ENCODE data around the gene ODF2L. TPM values are rescaled to one million over a fixed set of nuclear protein-coding genes. Genes with fewer than 3 reads are reported as not detected.

The ODF2L gene
- total RNA-seq, 2 donors from 2014 or later, result 45.8 to 65.8 TPM

DNA sequence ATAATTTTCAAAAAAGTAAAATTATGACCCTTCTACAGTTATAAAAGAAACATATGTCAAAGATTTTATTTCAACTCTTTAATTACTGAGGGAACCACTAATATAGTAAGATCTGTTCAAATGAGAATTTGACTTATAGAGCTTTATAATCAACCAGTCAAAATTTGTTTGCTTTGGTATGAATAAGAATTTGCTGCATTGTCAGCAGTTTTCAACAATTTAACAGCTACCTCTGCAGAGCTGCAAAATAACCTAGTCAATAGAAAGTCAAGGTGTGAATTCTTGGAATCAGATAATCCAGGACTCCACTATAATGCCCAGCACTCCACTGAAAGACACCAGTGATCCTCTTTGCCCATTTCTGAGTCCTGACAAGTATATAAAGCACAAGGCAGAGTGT is 78.2 kb downstream of the ODF2L start:
- Mint-ChIP-seq H3K27ac (no peak overlapping the region), H3K9me3 (no peaks in the 10 kb centered on the region), H3K4me3 (no peak overlapping the region), H3K27me3 (no peaks in the 10 kb centered on the region), H3K4me1 (no peaks in the 10 kb centered on the region), H3K36me3 (ENCODE audit: low read depth) (no peaks in the 10 kb centered on the region)
- ATAC-seq (replicated peaks), result no peak

DNA sequence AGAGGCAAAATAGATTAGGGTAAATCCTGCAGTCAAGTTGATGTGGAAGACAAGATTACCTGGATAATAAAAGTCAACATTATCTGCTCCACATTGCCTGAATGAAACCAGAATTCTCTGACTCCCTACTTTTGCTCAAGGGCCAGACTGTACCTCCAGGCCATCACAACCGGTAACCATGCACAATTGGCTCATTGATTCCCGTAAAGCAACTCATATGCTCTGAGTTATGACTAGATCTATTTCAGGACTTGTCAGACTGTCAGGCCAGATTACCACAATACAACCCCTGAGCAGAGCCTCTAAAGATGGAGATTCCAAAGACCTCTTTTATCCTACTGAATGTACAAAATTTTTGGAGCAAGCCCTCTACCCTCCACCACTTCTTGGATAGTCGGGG is 90.4 kb downstream of the ODF2L start:
- Mint-ChIP-seq H3K27me3 (no peaks in the 10 kb centered on the region), H3K4me3 (no peak overlapping the region), H3K9me3 (peaks cover 12% of the 10 kb centered on the region), H3K36me3 (ENCODE audit: low read depth) (no peaks in the 10 kb centered on the region), H3K27ac (no peak overlapping the region), H3K4me1 (no peaks in the 10 kb centered on the region)
- no peak for ATAC-seq (replicated peaks)

DNA sequence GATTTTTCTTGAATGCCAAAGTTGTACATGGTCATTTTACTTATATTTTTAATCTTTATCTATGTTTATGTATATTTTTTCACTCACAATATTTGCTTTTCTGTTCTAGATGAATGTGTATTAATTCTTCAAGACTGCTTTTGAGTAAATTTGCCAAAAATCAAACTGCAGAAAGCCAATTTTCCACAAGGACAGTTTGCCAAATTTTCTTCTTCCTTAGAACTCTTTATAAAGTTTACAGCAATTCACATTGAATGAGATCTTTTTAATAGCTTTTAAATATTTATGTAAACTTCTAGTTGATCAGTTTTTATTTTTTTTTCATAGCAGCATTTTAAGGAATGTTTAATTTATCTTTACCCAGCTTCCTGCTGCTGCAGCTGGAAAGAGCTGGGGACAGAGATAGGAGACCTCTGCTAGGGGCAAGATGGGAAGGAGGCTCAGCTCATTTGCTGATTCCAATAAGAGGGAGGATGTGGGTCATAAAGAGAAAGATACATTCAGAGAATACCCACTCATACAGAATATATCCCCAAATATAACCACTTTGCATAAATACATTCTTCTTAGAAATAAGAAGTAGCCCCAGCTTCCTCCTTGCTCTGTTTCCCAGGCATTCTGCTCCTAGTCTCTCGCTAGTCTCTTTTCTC is 93.0 kb downstream of the ODF2L start:
- no peaks in the 10 kb centered on the region for H3K4me1 Mint-ChIP-seq
- H3K9me3 Mint-ChIP-seq, result peaks cover 24% of the 10 kb centered on the region
- no peak overlapping the region for H3K4me3 Mint-ChIP-seq
- no peaks in the 10 kb centered on the region for H3K27me3 Mint-ChIP-seq
- no peaks in the 10 kb centered on the region for H3K36me3 Mint-ChIP-seq (ENCODE audit: low read depth)
- H3K27ac Mint-ChIP-seq, result no peak overlapping the region
- no peak for ATAC-seq (replicated peaks)

Other genes starting within 250 kb of the ODF2L start
- not detected for gene COL24A1, start 239.6 kb downstream of the ODF2L start, total RNA-seq
- not detected for gene CLCA2, start 27.8 kb upstream of the ODF2L start, total RNA-seq
- gene CLCA1, start 72.6 kb upstream of the ODF2L start, total RNA-seq, result not detected
- not detected for gene CLCA4, start 150.8 kb upstream of the ODF2L start, total RNA-seq